NT2/D1 (cell line): Measurements from ENCODE around the gene CAMTA1.

Experiments
- YY1 ChIP-seq: IDR thresholded peaks from 2 replicates; pipeline ENCODE4 v1.6.1; 2011; ENCODE audit not compliant: insufficient read length, insufficient read depth
- ZNF274 ChIP-seq: IDR thresholded peaks from 2 replicates; pipeline ENCODE4 v1.6.1; 2011; ENCODE audit warnings: mild to moderate bottlenecking, low read depth, low read length

- TF ChIP-seq YY1 (no peak), ZNF274 (no peak)
Measured at GRCh38 chr1:6848816-6849215, 63.6 kb downstream of the CAMTA1 start.
